ENCODE measurements around the gene TANGO6. TPM values are rescaled to one million over a fixed set of nuclear protein-coding genes. Genes with fewer than 3 reads are reported as not detected.

The TANGO6 gene
- total RNA-seq, 6 donors from 2014 or later = 11.7 to 30.4 (median 15.5) TPM

- Histone ChIP-seq H3K4me1 (no peaks in the 10 kb centered on the region), H3K27ac (no peak overlapping the region), H3K27me3 (no peaks in the 10 kb centered on the region), H3K36me3 (peaks cover 0 to 22% (median 5%) of the 10 kb centered on the region in 4 donors), H3K9me3 (no peaks in the 10 kb centered on the region), H3K4me3 (no peak overlapping the region)
- no peak for DNase-seq
- TF ChIP-seq POLR2A (IDR thresholded peaks at IDR 0.05) (no peak), CTCF (IDR thresholded peaks at IDR 0.05) (no peak), EP300 (IDR thresholded peaks at IDR 0.05) (no peak), POLR2AphosphoS5 (IDR thresholded peaks at IDR 0.05) (no peak)
- ATAC-seq (ENCODE audit: low FRiP score in 2 of 2) = no peak
- WGBS, 2 donors = 85 to 98% methylated on average over 3 of the region's 3 CpGs
Observed at GRCh38 chr16:68934402-68934801, 91.1 kb downstream of the TANGO6 start.

- H3K27me3 ChIP-seq = no peaks in the 10 kb centered on the region
- no peaks in the 10 kb centered on the region for H3K9me3 ChIP-seq
- DNase-seq (no peak), ATAC-seq (ENCODE audit: low FRiP score in 2 of 2) (no peak)
- TF ChIP-seq POLR2A (IDR thresholded peaks at IDR 0.05) (no peak), EP300 (IDR thresholded peaks at IDR 0.05) (no peak), CTCF (IDR thresholded peaks at IDR 0.05) (no peak), POLR2AphosphoS5 (IDR thresholded peaks at IDR 0.05) (no peak)
- no peak overlapping the region for H3K4me3 ChIP-seq
- no peak overlapping the region for H3K27ac ChIP-seq
- no peaks in the 10 kb centered on the region for H3K4me1 ChIP-seq
- H3K36me3 ChIP-seq = peaks cover 0 to 20% (median 5%) of the 10 kb centered on the region in 4 donors
Observed at GRCh38 chr16:68935008-68935407, 91.7 kb downstream of the TANGO6 start.

- Histone ChIP-seq H3K4me1 (no peaks in the 10 kb centered on the region), H3K4me3 (no peak overlapping the region), H3K9me3 (no peaks in the 10 kb centered on the region), H3K27me3 (no peaks in the 10 kb centered on the region), H3K27ac (no peak overlapping the region), H3K36me3 (peaks cover 0 to 17% (median 4%) of the 10 kb centered on the region in 4 donors)
- ATAC-seq (ENCODE audit: low FRiP score in 2 of 2) = no peak
- TF ChIP-seq POLR2A (IDR thresholded peaks at IDR 0.05) = no peak
- TF ChIP-seq CTCF (IDR thresholded peaks at IDR 0.05) = no peak
- TF ChIP-seq POLR2AphosphoS5 (IDR thresholded peaks at IDR 0.05) = no peak
- TF ChIP-seq EP300 (IDR thresholded peaks at IDR 0.05) = no peak
- WGBS, 2 donors = 37 to 57% methylated on average over 2 of the region's 2 CpGs
- DNase-seq = no peak
Observed at GRCh38 chr16:68936736-68937631, 93.7 kb downstream of the TANGO6 start.

- WGBS, 2 donors = 85 to 90% methylated on average over 3 of the region's 3 CpGs
- H3K27ac ChIP-seq = no peak overlapping the region
- H3K4me1 ChIP-seq = no peaks in the 10 kb centered on the region
- no peaks in the 10 kb centered on the region for H3K36me3 ChIP-seq
- no peak for DNase-seq
- no peak for TF ChIP-seq POLR2AphosphoS5 (IDR thresholded peaks at IDR 0.05)
- TF ChIP-seq CTCF (IDR thresholded peaks at IDR 0.05) = no peak
- no peak for TF ChIP-seq POLR2A (IDR thresholded peaks at IDR 0.05)
- TF ChIP-seq EP300 (IDR thresholded peaks at IDR 0.05) = no peak
- H3K27me3 ChIP-seq = no peaks in the 10 kb centered on the region
- peaks cover 0 to 7% (median 2%) of the 10 kb centered on the region in 4 donors for H3K9me3 ChIP-seq
- ATAC-seq (ENCODE audit: low FRiP score in 2 of 2) = no peak
- no peak overlapping the region for H3K4me3 ChIP-seq
Observed at GRCh38 chr16:68939692-68940320, 96.5 kb downstream of the TANGO6 start.

Measured in upper lobe of left lung (tissue), 6 donors.